H1 (cell line): ENCODE measurements around the gene OR6Q1. TPM values are rescaled to one million over a fixed set of nuclear protein-coding genes. Genes with fewer than 3 reads are reported as not detected.

Experiments
- CTCF ChIA-PET: fragments of 300-600 bp; sonication (Branson Sonifier 250); formaldehyde crosslinking; loops from one replicate; lab custom pipeline; 2021; ENCODE audit not compliant: partially characterized antibody; lab: Charles Lee
- POLR2A ChIA-PET: fragments of 300-600 bp; sonication (Branson Sonifier 250); formaldehyde crosslinking; loops from one replicate; lab custom pipeline; 2021; ENCODE audit warnings: inconsistent platforms; ENCODE audit not compliant: partially characterized antibody; lab: Charles Lee
- DNase-seq, 2 experiments: peaks; one replicate each; pipeline versions ENCODE4 v3.0.0 to v3.0.0-alpha.2; 2010 to 2022; ENCODE audit warnings: low spot score in 2 of 2, low read depth in 1 of 2, mixed read lengths in 1 of 2
- FAIRE-seq: peaks from 2 replicates; lab custom pipeline; 2011; peaks lifted over from hg19 to GRCh38; lab: Jason Lieb, UNC
- H2AFZ ChIP-seq: 2 replicates; pipeline ENCODE4 v1.8.1; 2012; ENCODE audit warnings: low read length, inconsistent platforms
- H2AK5ac ChIP-seq: 2 replicates; pipeline ENCODE4 v1.6.1; 2013; ENCODE audit warnings: low read depth, low read length
- H2BK120ac ChIP-seq: replicated peaks from 2 replicates; pipeline ENCODE3; 2013; ENCODE audit warnings: low read depth, low read length, inconsistent platforms
- H2BK12ac ChIP-seq: 2 replicates; pipeline ENCODE4 v1.6.1; 2013; ENCODE audit warnings: low read depth, low read length
- H2BK15ac ChIP-seq: 2 replicates; pipeline ENCODE4 v1.6.1; 2013; ENCODE audit warnings: low read length
- H2BK20ac ChIP-seq: 2 replicates; pipeline ENCODE4 v1.6.1; 2013; ENCODE audit warnings: low read length
- H2BK5ac ChIP-seq: 2 replicates; pipeline ENCODE4 v1.6.1; 2013; ENCODE audit warnings: low read depth, low read length
- H3K14ac ChIP-seq: 2 replicates; pipeline ENCODE4 v1.6.1; 2013; ENCODE audit warnings: inconsistent platforms; ENCODE audit not compliant: insufficient read length
- H3K18ac ChIP-seq: 2 replicates; pipeline ENCODE4 v1.6.1; 2013; ENCODE audit warnings: low read length; ENCODE audit errors: extremely low read depth
- H3K23ac ChIP-seq: 2 replicates; pipeline ENCODE4 v1.6.1; 2013; ENCODE audit warnings: inconsistent platforms; ENCODE audit not compliant: insufficient read length
- H3K23me2 ChIP-seq: 2 replicates; pipeline ENCODE4 v1.6.1; 2013; ENCODE audit warnings: low read depth, low read length
- H3K27ac ChIP-seq: 2 replicates; pipeline ENCODE4 v1.6.1; 2011; ENCODE audit warnings: low read depth, low read length, inconsistent platforms
- H3K27me3 ChIP-seq, 4 experiments: replicated peaks in 1 of 4; 1 replicate in 1 of 4; 2 replicates in 3 of 4; pipeline versions ENCODE4 v1.6.1 to v1.8.1; 2011 to 2013; ENCODE audit warnings: low read length in 3 of 4, mild to moderate bottlenecking in 3 of 4, inconsistent platforms in 2 of 4, mixed read lengths in 2 of 4, moderate library complexity in 1 of 4; ENCODE audit not compliant: control insufficient read depth in 3 of 4, insufficient read depth in 3 of 4; ENCODE audit errors: extremely low read depth in 1 of 4
- H3K36me3 ChIP-seq, 4 experiments: 2 replicates each; pipeline versions ENCODE4 v1.6.1 to v1.8.1; 2011 to 2013; ENCODE audit warnings: mild to moderate bottlenecking in 4 of 4, low read length in 3 of 4, moderate library complexity in 2 of 4, control low read depth in 1 of 4, inconsistent platforms in 1 of 4; ENCODE audit not compliant: insufficient read depth in 4 of 4, control insufficient read depth in 2 of 4
- H3K4ac ChIP-seq: replicated peaks from 2 replicates; pipeline ENCODE3; 2013; ENCODE audit warnings: low read length, low read depth, mixed read lengths, inconsistent platforms; ENCODE audit not compliant: insufficient read length
- H3K4me1 ChIP-seq, 4 experiments: replicated peaks in 1 of 4; 1 replicate in 1 of 4; 2 replicates in 3 of 4; pipeline versions ENCODE4 v1.6.1 to v1.8.1; 2011 to 2013; ENCODE audit warnings: low read length in 3 of 4, inconsistent platforms in 2 of 4, mixed read lengths in 1 of 4; ENCODE audit not compliant: insufficient read depth in 4 of 4, control insufficient read depth in 3 of 4
- H3K4me2 ChIP-seq, 2 experiments: 2 replicates each; pipeline versions ENCODE4 v1.6.1 to v1.8.1; 2011 to 2013; ENCODE audit warnings: low read depth in 2 of 2, low read length in 2 of 2, control low read depth in 1 of 2, inconsistent platforms in 1 of 2, mild to moderate bottlenecking in 1 of 2; ENCODE audit not compliant: insufficient read depth in 1 of 2
- H3K4me3 ChIP-seq, 4 experiments: fragments of 200-600, 300-600 bp in 1 of 4; sonication (generic), shearing (Covaris generic), sonication (Bioruptor Twin) in 1 of 4; 2 replicates each; pipeline versions ENCODE4 v1.5.1 to v1.8.1; 2011 to 2016; ENCODE audit warnings: low read length in 4 of 4, low read depth in 3 of 4, control low read depth in 2 of 4, inconsistent platforms in 2 of 4, mild to moderate bottlenecking in 2 of 4, mixed read lengths in 1 of 4, moderate library complexity in 1 of 4; ENCODE audit not compliant: insufficient read depth in 2 of 4; ENCODE audit errors: extremely low read depth in 1 of 4
- H3K56ac ChIP-seq: replicated peaks from 2 replicates; pipeline ENCODE3; 2013; ENCODE audit warnings: low read depth, mild to moderate bottlenecking, mixed read lengths, low read length, inconsistent platforms; ENCODE audit not compliant: insufficient read length
- H3K79me1 ChIP-seq: 2 replicates; pipeline ENCODE4 v1.6.1; 2013; ENCODE audit warnings: low read depth, low read length, control low read depth
- H3K79me2 ChIP-seq, 2 experiments: 2 replicates each; pipeline versions ENCODE4 v1.6.1 to v1.8.1; 2012 to 2013; ENCODE audit warnings: low read length in 2 of 2, mild to moderate bottlenecking in 2 of 2, inconsistent platforms in 1 of 2; ENCODE audit not compliant: insufficient read depth in 2 of 2, control insufficient read depth in 1 of 2
- H3K9ac ChIP-seq, 4 experiments: replicated peaks in 1 of 4; 1 replicate in 1 of 4; 2 replicates in 3 of 4; pipeline versions ENCODE4 v1.6.1 to v1.8.1; 2011 to 2013; ENCODE audit warnings: low read depth in 3 of 4, low read length in 3 of 4, control low read depth in 2 of 4, mild to moderate bottlenecking in 2 of 4, moderate library complexity in 2 of 4, inconsistent platforms in 1 of 4; ENCODE audit errors: extremely low read depth in 1 of 4
- H3K9me3 ChIP-seq, 2 experiments: 2 replicates each; pipeline versions ENCODE4 v1.6.1 to v1.8.1; 2012 to 2013; ENCODE audit warnings: mild to moderate bottlenecking in 2 of 2, moderate library complexity in 2 of 2, control low read depth in 1 of 2, inconsistent platforms in 1 of 2, low read depth in 1 of 2, low read length in 1 of 2, mixed read lengths in 1 of 2; ENCODE audit not compliant: insufficient read depth in 2 of 2
- H4K20me1 ChIP-seq, 2 experiments: replicated peaks in 1 of 2; 2 replicates each; pipeline versions ENCODE3 to v1.8.1; 2011 to 2013; ENCODE audit warnings: inconsistent platforms in 2 of 2, low read length in 2 of 2, mild to moderate bottlenecking in 1 of 2; ENCODE audit not compliant: insufficient read depth in 2 of 2, control insufficient read depth in 1 of 2
- H4K5ac ChIP-seq: 2 replicates; pipeline ENCODE4 v1.6.1; 2013; ENCODE audit warnings: low read length, low read depth, mixed read lengths, inconsistent platforms; ENCODE audit not compliant: insufficient read length
- H4K8ac ChIP-seq: 2 replicates; pipeline ENCODE4 v1.8.0; 2013; ENCODE audit warnings: mild to moderate bottlenecking, moderate library complexity, low read length, inconsistent platforms; ENCODE audit not compliant: insufficient read depth; ENCODE audit errors: extremely low read depth
- H4K91ac ChIP-seq: replicated peaks from 2 replicates; pipeline ENCODE3; 2013; ENCODE audit warnings: low read length, mixed read lengths, inconsistent platforms; ENCODE audit not compliant: insufficient read length
- EZH2 ChIP-seq: fragments of 200-600 bp; sonication (generic); IDR thresholded peaks from 2 replicates; pipeline ENCODE4 v1.7.1; 2012; ENCODE audit warnings: low read depth, mild to moderate bottlenecking, moderate library complexity, low read length, inconsistent platforms; ENCODE audit not compliant: severe bottlenecking
- POU5F1 ChIP-seq: IDR thresholded peaks from 2 replicates; pipeline ENCODE4 v1.6.1; 2011; ENCODE audit warnings: low read depth, mild to moderate bottlenecking, low read length, moderate library complexity
- RAD21 ChIP-seq, 2 experiments: IDR thresholded peaks in 1 of 2; conservative IDR thresholded peaks in 1 of 2; 2 replicates each; pipeline ENCODE4 v1.6.1; 2011; ENCODE audit warnings: low read depth in 2 of 2, low read length in 2 of 2, improper control_type of control experiment in 1 of 2, inconsistent platforms in 1 of 2, mild to moderate bottlenecking in 1 of 2, moderate library complexity in 1 of 2
- TCF12 ChIP-seq: IDR thresholded peaks from 2 replicates; pipeline ENCODE4 v1.6.1; 2011; ENCODE audit warnings: low read depth, mild to moderate bottlenecking, low read length
- WGBS, 2 experiments: shearing (Covaris generic) in 1 of 2; methylation state at CpG; one replicate each; pipeline versions ENCODE4 v1.1.6 to v1.1.7; 2013 to 2015; ENCODE audit warnings: low lambda C conversion rate in 2 of 2, mixed read lengths in 2 of 2, inconsistent platforms in 1 of 2, low coverage in 1 of 2, missing lambda C conversion rate in 1 of 2; ENCODE audit not compliant: insufficient replicate concordance in 2 of 2, insufficient coverage in 1 of 2, insufficient read length in 1 of 2; ENCODE audit errors: extremely low coverage in 1 of 2, missing lambda C conversion rate in 1 of 2; 5-methylcytosine and 5-hydroxymethylcytosine counted together
- polyA plus RNA-seq, 7 experiments: library from polyadenylated mRNA; depleted of rRNA in 3 of 7; stranded (reverse) in 5 of 7; unstranded in 2 of 7; fragments of >200 nt in 5 of 7; fragments of 200-250 nt in 2 of 7; gene quantifications; 1 replicate in 5 of 7; 2 replicates in 1 of 7; 4 replicates in 1 of 7; pipeline versions ENCODE4 v1.2.1 to v1.2.3, GENCODE V29; 2011 to 2013; ENCODE audit warnings: missing spikeins in 2 of 7, mixed read lengths in 2 of 7
- total RNA-seq: library from RNA; stranded (reverse); fragmentation: NEBNext Ultra II Directional; extraction: Animal tissue kit (Norgen Biotek cat#: 25700); gene quantifications from 2 replicates; pipeline ENCODE4 v1.2.1, GENCODE V29; 2021
- TF ChIP-seq, protein P1 (sequence below), 3 experiments: IDR thresholded peaks; 1 replicate in 2 of 3; 2 replicates in 1 of 3; pipeline versions ENCODE4 v1.5.1 to v1.6.1; 2011; ENCODE audit warnings: low read length in 3 of 3, mild to moderate bottlenecking in 3 of 3, inconsistent platforms in 2 of 3, low read depth in 1 of 3, moderate library complexity in 1 of 3; ENCODE audit not compliant: insufficient read depth in 1 of 3; ENCODE audit errors: control extremely low read depth in 1 of 3

The OR6Q1 gene
- total and polyA plus RNA-seq, 2 of the 8 experiments (the other 6 are each of a cell fraction or from before 2014, with no cell fraction given) = not detected

DNA sequence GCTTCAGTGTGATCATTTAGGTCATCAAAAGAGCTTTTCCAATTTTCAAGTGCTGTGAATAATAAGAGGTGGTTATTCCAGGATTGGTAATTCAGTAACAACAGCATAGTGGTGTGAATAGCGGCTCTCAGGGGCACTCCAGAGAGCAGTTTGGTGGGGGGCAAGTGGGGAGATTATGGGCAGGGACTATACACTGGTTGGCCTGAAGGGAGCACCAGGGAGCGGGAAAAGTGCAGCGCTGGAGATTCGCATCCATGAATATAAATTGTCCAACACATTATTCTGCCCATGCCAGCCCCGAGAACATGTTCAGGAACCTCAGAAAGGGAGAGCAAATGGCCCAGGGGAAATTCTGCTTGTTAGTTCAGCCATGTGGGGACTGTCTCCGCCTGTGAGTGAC, 37.9 kb downstream of the OR6Q1 start:
- no peaks in the 10 kb centered on the region for H3K23me2 ChIP-seq
- no peak overlapping the region for H3K23ac ChIP-seq
- POLR2A ChIA-PET = no interaction called here
- H2BK20ac ChIP-seq = no peak overlapping the region
- H2BK5ac ChIP-seq = no peak overlapping the region
- no peak overlapping the region for H3K14ac ChIP-seq
- no peaks in the 10 kb centered on the region for H3K79me1 ChIP-seq
- H3K4me2 ChIP-seq = no peak overlapping the region
- no peak overlapping the region for H3K56ac ChIP-seq
- H2BK12ac ChIP-seq = 0 out of 2 replicates have a peak overlapping the region, but pooled peaks have one; percentile 27
- no peaks in the 10 kb centered on the region for H3K27me3 ChIP-seq
- H3K4ac ChIP-seq = no peak overlapping the region
- H4K91ac ChIP-seq = no peak overlapping the region
- H3K27ac ChIP-seq = no peak overlapping the region
- no peak overlapping the region for H3K4me3 ChIP-seq
- no peak overlapping the region for H2AFZ ChIP-seq
- no peak for FAIRE-seq
- CTCF ChIA-PET = interaction anchor here (1.1 to 2.3 kb wide), 5 partner anchors 9 to 426 kb away, joined by 3 to 19 read pairs (median 4); no protein-coding TSS in a partner anchor
- 78% methylated on average over 6 of the region's 6 CpGs; no CpG with 5 or more reads in 1 of the 2 experiments for WGBS, 2 experiments
- H3K36me3 ChIP-seq = no peaks in the 10 kb centered on the region
- H4K20me1 ChIP-seq = no peaks in the 10 kb centered on the region
- no peak for DNase-seq
- no peaks in the 10 kb centered on the region; a peak in 1 of 7 replicates for H3K4me1 ChIP-seq
- H3K79me2 ChIP-seq = no peaks in the 10 kb centered on the region
- TF ChIP-seq TCF12 (no peak), EZH2 (no peak), POU5F1 (no peak), RAD21 (IDR thresholded peaks at IDR 0.05 in 1 of 2, conservative IDR thresholded peaks at IDR 0.05 in 1 of 2; ENCODE audit: low read depth in 2 of 2, low read length in 2 of 2) (peak; percentile 14 to 45; a peak in 3 of 4 replicates)
- TF ChIP-seq, protein P1, sequence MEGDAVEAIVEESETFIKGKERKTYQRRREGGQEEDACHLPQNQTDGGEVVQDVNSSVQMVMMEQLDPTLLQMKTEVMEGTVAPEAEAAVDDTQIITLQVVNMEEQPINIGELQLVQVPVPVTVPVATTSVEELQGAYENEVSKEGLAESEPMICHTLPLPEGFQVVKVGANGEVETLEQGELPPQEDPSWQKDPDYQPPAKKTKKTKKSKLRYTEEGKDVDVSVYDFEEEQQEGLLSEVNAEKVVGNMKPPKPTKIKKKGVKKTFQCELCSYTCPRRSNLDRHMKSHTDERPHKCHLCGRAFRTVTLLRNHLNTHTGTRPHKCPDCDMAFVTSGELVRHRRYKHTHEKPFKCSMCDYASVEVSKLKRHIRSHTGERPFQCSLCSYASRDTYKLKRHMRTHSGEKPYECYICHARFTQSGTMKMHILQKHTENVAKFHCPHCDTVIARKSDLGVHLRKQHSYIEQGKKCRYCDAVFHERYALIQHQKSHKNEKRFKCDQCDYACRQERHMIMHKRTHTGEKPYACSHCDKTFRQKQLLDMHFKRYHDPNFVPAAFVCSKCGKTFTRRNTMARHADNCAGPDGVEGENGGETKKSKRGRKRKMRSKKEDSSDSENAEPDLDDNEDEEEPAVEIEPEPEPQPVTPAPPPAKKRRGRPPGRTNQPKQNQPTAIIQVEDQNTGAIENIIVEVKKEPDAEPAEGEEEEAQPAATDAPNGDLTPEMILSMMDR (IDR thresholded peaks at IDR 0.05; ENCODE audit: control extremely low read depth in 1 of 3, insufficient read depth in 1 of 3, low read depth in 1 of 3, low read length in 3 of 3) = peak in 2 of 3 experiments; percentile 39 to 45; a peak in 2 of 4 replicates
- 0 out of 2 replicates have a peak overlapping the region, but pooled peaks have one; percentile 35 for H4K8ac ChIP-seq
- H3K18ac ChIP-seq = no peak overlapping the region
- H3K9me3 ChIP-seq = no peaks in the 10 kb centered on the region
- no peak overlapping the region for H3K9ac ChIP-seq
- no peak overlapping the region for H2BK15ac ChIP-seq
- no peak overlapping the region for H2AK5ac ChIP-seq
- H2BK120ac ChIP-seq = no peak overlapping the region
- no peak overlapping the region for H4K5ac ChIP-seq
